GM23338 (cell line): ENCODE measurements around the gene CYSLTR2. TPM values are rescaled to one million over a fixed set of nuclear protein-coding genes. Genes with fewer than 3 reads are reported as not detected.

Source experiments
- ATAC-seq: fragments of 200-7000 bp; cut with Tn5 transposase; 3 replicates; pipeline ENCODE4 v1.9.1; 2020
- DNase-seq: peaks from one replicate; pipeline ENCODE4 v3.0.0-alpha.2; 2015; ENCODE audit warnings: low spot score
- H2AFZ ChIP-seq: fragments of 200-600 bp; sonication (generic); 2 replicates; pipeline ENCODE4 v1.8.0; 2016; ENCODE audit warnings: antibody characterized with exemption, mild to moderate bottlenecking, moderate library complexity
- H3F3A ChIP-seq: fragments of 200-600 bp; sonication (generic); replicated peaks from 2 replicates; pipeline ENCODE4 v1.8.0; 2017; ENCODE audit warnings: antibody characterized with exemption, mixed run types, low read depth
- H3K27ac ChIP-seq: fragments of 200-600 bp; sonication (generic); 2 replicates; pipeline ENCODE4 v1.6.1; 2016; ENCODE audit warnings: low read depth
- H3K27me3 ChIP-seq: fragments of 200-600 bp; sonication (generic); 2 replicates; pipeline ENCODE4 v1.8.0; 2016; ENCODE audit warnings: mild to moderate bottlenecking, mixed run types, moderate library complexity; ENCODE audit not compliant: insufficient read depth
- H3K36me3 ChIP-seq: fragments of 200-600 bp; sonication (generic); 2 replicates; pipeline ENCODE4 v1.8.0; 2016; ENCODE audit warnings: mild to moderate bottlenecking; ENCODE audit not compliant: insufficient read depth
- H3K4me1 ChIP-seq: fragments of 200-600 bp; sonication (generic); 2 replicates; pipeline ENCODE4 v1.8.0; 2016; ENCODE audit warnings: mild to moderate bottlenecking, moderate library complexity; ENCODE audit not compliant: insufficient read depth
- H3K4me2 ChIP-seq: fragments of 200-600 bp; sonication (generic); 2 replicates; pipeline ENCODE4 v1.7.1; 2017; ENCODE audit warnings: mixed run types
- H3K4me3 ChIP-seq: fragments of 200-600 bp; sonication (generic); 2 replicates; pipeline ENCODE4 v1.6.1; 2016; ENCODE audit warnings: mixed run types
- H3K79me2 ChIP-seq: fragments of 200-600 bp; sonication (generic); replicated peaks from 2 replicates; pipeline ENCODE4 v1.8.0; 2017; ENCODE audit warnings: mild to moderate bottlenecking; ENCODE audit not compliant: insufficient read depth
- H3K9me2 ChIP-seq: fragments of 200-600 bp; sonication (generic); 2 replicates; pipeline ENCODE4 v1.8.0; 2017; ENCODE audit not compliant: insufficient read depth
- H4K20me1 ChIP-seq: fragments of 200-600 bp; sonication (generic); replicated peaks from 2 replicates; pipeline ENCODE4 v1.8.0; 2017; ENCODE audit warnings: mild to moderate bottlenecking; ENCODE audit not compliant: insufficient read depth
- H3K27ac Mint-ChIP-seq: 2 replicates; pipeline ENCODE4 v1.8.0; 2020; ENCODE audit warnings: inconsistent platforms, mild to moderate bottlenecking, moderate library complexity, mixed read lengths
- H3K27me3 Mint-ChIP-seq: 3 replicates; pipeline ENCODE4 v1.8.0; 2022; ENCODE audit warnings: low read depth, mild to moderate bottlenecking, moderate library complexity, mixed read lengths, inconsistent platforms; ENCODE audit not compliant: insufficient read depth, poor library complexity
- H3K36me3 Mint-ChIP-seq: 3 replicates; pipeline ENCODE4 v1.8.0; 2021; ENCODE audit warnings: low read depth, mild to moderate bottlenecking, inconsistent platforms, moderate library complexity, mixed read lengths
- H3K4me1 Mint-ChIP-seq: 3 replicates; pipeline ENCODE4 v1.8.0; 2020; ENCODE audit warnings: mild to moderate bottlenecking, inconsistent platforms, mixed read lengths
- H3K4me3 Mint-ChIP-seq: 3 replicates; pipeline ENCODE4 v1.8.0; 2021; ENCODE audit warnings: moderate library complexity, mild to moderate bottlenecking, inconsistent platforms, mixed read lengths
- H3K9me3 Mint-ChIP-seq: 3 replicates; pipeline ENCODE4 v1.8.0; 2020; ENCODE audit warnings: moderate library complexity, mild to moderate bottlenecking, inconsistent platforms, mixed read lengths
- CREB1 ChIP-seq: fragments of 250-450 bp; sonication (Bioruptor Pico); IDR thresholded peaks from 2 replicates; pipeline ENCODE4 v1.5.0; 2020; ENCODE audit warnings: low read depth, mild to moderate bottlenecking, moderate library complexity
- CTCF ChIP-seq, 2 experiments: fragments of 200-600 bp in 1 of 2; sonication (generic) in 1 of 2; conservative IDR thresholded peaks; 2 replicates each; pipeline versions ENCODE4 v1.5.1 to v1.6.1; 2016 to 2017; ENCODE audit warnings: antibody characterized with exemption in 2 of 2, low read depth in 2 of 2, mild to moderate bottlenecking in 2 of 2, moderate library complexity in 1 of 2
- ETS1 ChIP-seq: IDR thresholded peaks from 2 replicates; pipeline ENCODE4 v1.6.1; 2016; ENCODE audit warnings: antibody characterized with exemption
- EZH2 ChIP-seq: fragments of 200-600 bp; sonication (generic); IDR thresholded peaks from one replicate; pipeline ENCODE4 v1.8.0; 2017; ENCODE audit warnings: antibody characterized with exemption, mild to moderate bottlenecking, low read depth; ENCODE audit not compliant: unreplicated experiment
- EZH2phosphoT487 ChIP-seq: fragments of 200-600 bp; sonication (generic); IDR thresholded peaks from one replicate; pipeline ENCODE4 v1.8.1; 2018; ENCODE audit warnings: antibody characterized with exemption; ENCODE audit not compliant: unreplicated experiment
- JUNB ChIP-seq: IDR thresholded peaks from one replicate; pipeline ENCODE4 v1.6.1; 2016; ENCODE audit warnings: antibody characterized with exemption; ENCODE audit not compliant: unreplicated experiment
- NANOG ChIP-seq: IDR thresholded peaks from 2 replicates; pipeline ENCODE4 v1.6.1; 2016; ENCODE audit warnings: antibody characterized with exemption, borderline replicate concordance
- POLR2AphosphoS5 ChIP-seq: IDR thresholded peaks from 2 replicates; pipeline ENCODE4 v1.6.1; 2016; ENCODE audit warnings: antibody characterized with exemption, low read depth
- REST ChIP-seq: IDR thresholded peaks from one replicate; pipeline ENCODE4 v1.6.1; 2018; ENCODE audit warnings: antibody characterized with exemption; ENCODE audit not compliant: unreplicated experiment
- STAT1 ChIP-seq: IDR thresholded peaks from one replicate; pipeline ENCODE4 v1.6.1; 2016; ENCODE audit warnings: antibody characterized with exemption; ENCODE audit not compliant: unreplicated experiment
- ZNF114 ChIP-seq: fragments of 250-450 bp; sonication (Bioruptor Pico); IDR thresholded peaks from 2 replicates; pipeline ENCODE4 v1.5.0; 2020; ENCODE audit warnings: mild to moderate bottlenecking, moderate library complexity
- ZNF331 ChIP-seq: fragments of 250-450 bp; sonication (Bioruptor Pico); IDR thresholded peaks from 2 replicates; pipeline ENCODE4 v1.5.0; 2020; ENCODE audit warnings: low read depth, mild to moderate bottlenecking, moderate library complexity
- ZNF462 ChIP-seq: fragments of 250-450 bp; sonication (Bioruptor Pico); IDR thresholded peaks from 2 replicates; pipeline ENCODE4 v1.5.0; 2020; ENCODE audit warnings: mild to moderate bottlenecking, moderate library complexity
- polyA plus RNA-seq: library from polyadenylated mRNA; unstranded; fragments of >200 nt; fragmentation: Nextera tagmentation; extraction: Ambion mirVana; gene quantifications from 2 replicates; pipeline ENCODE4 v1.2.1, GENCODE V29; 2016
- total RNA-seq: library from RNA; depleted of rRNA; stranded (reverse); fragments of >200 nt; shearing (Covaris generic); gene quantifications from 2 replicates; pipeline ENCODE4 v1.2.3, GENCODE V29; 2014

CYSLTR2 gene
- total and polyA plus RNA-seq, 2 experiments from 2014 or later: not detected

- ATAC-seq (no peak), DNase-seq (no peak)
- Mint-ChIP-seq H3K9me3 (no peaks in the 10 kb centered on the region), H3K4me3 (no peak overlapping the region), H3K4me1 (peaks cover 5% of the 10 kb centered on the region; the same call in 2 of the 3 replicates), H3K27ac (no peak overlapping the region), H3K27me3 (peaks cover 2% of the 10 kb centered on the region), H3K36me3 (no peaks in the 10 kb centered on the region)
- H3K79me2 ChIP-seq: no peaks in the 10 kb centered on the region
- H3K4me1 ChIP-seq: no peaks in the 10 kb centered on the region
- no peak for TF ChIP-seq ZNF462 (CRISPR knock-in tag)
- TF ChIP-seq JUNB: no peak
- no peak for TF ChIP-seq REST
- TF ChIP-seq ETS1: no peak
- TF ChIP-seq CTCF (conservative IDR thresholded peaks at IDR 0.05; ENCODE audit: low read depth in 2 of 2): no peak
- no peak for TF ChIP-seq STAT1
- no peak for TF ChIP-seq POLR2AphosphoS5
- TF ChIP-seq EZH2: no peak
- no peak for TF ChIP-seq ZNF331 (CRISPR knock-in tag)
- no peak for TF ChIP-seq EZH2phosphoT487
- no peak for TF ChIP-seq CREB1 (CRISPR knock-in tag)
- no peak for TF ChIP-seq ZNF114 (CRISPR knock-in tag)
- TF ChIP-seq NANOG: no peak
- H3K36me3 ChIP-seq: no peaks in the 10 kb centered on the region
- no peak overlapping the region for H2AFZ ChIP-seq
- no peaks in the 10 kb centered on the region for H4K20me1 ChIP-seq
- no peak overlapping the region for H3K4me2 ChIP-seq
- no peaks in the 10 kb centered on the region for H3K9me2 ChIP-seq
- H3F3A ChIP-seq: no peaks in the 10 kb centered on the region
- H3K27me3 ChIP-seq: no peaks in the 10 kb centered on the region
- no peak overlapping the region for H3K27ac ChIP-seq
- no peak overlapping the region for H3K4me3 ChIP-seq
These were observed 1.6 kb downstream of the CYSLTR2 start for GRCh38 chr13:48655291-48655690.
